GM12878 (cell line): Measurements from ENCODE around the gene DPP9.

Experiments used
- CTCF ChIP-seq, 3 experiments: IDR thresholded peaks in 2 of 3; conservative IDR thresholded peaks in 1 of 3; 2 replicates each; pipeline ENCODE4 v1.5.1; 2011; ENCODE audit warnings: low read depth in 3 of 3, low read length in 3 of 3, mild to moderate bottlenecking in 3 of 3, control low read depth in 2 of 3, moderate library complexity in 2 of 3, inconsistent platforms in 1 of 3, mixed read lengths in 1 of 3; ENCODE audit not compliant: control insufficient read depth in 2 of 3, insufficient read depth in 1 of 3; ENCODE audit errors: extremely low read depth in 1 of 3
- HCFC1 ChIP-seq: fragments of 150-350 bp; IDR thresholded peaks from 2 replicates; pipeline ENCODE4 v1.6.1; 2014; ENCODE audit warnings: low read length
- IKZF2 ChIP-seq, 2 experiments: fragments of 450-650 bp; IDR thresholded peaks; 2 replicates each; pipeline ENCODE4 v1.6.1; 2017; ENCODE audit warnings: mild to moderate bottlenecking in 2 of 2, moderate library complexity in 2 of 2
- MEF2A ChIP-seq: IDR thresholded peaks from 2 replicates; pipeline ENCODE4 v1.6.1; 2011; ENCODE audit warnings: low read depth, mild to moderate bottlenecking, low read length, moderate library complexity; ENCODE audit not compliant: insufficient read depth
- POLR2A ChIP-seq: IDR thresholded peaks from 2 replicates; pipeline ENCODE4 v1.6.1; 2011; ENCODE audit warnings: low read depth, mild to moderate bottlenecking, low read length
- REST ChIP-seq: IDR thresholded peaks from 2 replicates; pipeline ENCODE4 v1.6.1; 2012; ENCODE audit warnings: mild to moderate bottlenecking, low read depth, low read length
- RFX5 ChIP-seq: IDR thresholded peaks from 2 replicates; pipeline ENCODE4 v1.6.1; 2011; ENCODE audit warnings: low read depth, low read length, improper control_type of control experiment
- SPI1 ChIP-seq: IDR thresholded peaks from 2 replicates; pipeline ENCODE4 v1.6.1; 2011; ENCODE audit warnings: low read depth, mild to moderate bottlenecking, low read length, moderate library complexity, borderline replicate concordance; ENCODE audit not compliant: insufficient read depth
- TAF1 ChIP-seq: IDR thresholded peaks from 2 replicates; pipeline ENCODE4 v1.6.1; 2011; ENCODE audit warnings: mild to moderate bottlenecking, low read depth, low read length, borderline replicate concordance
- YBX1 ChIP-seq: fragments of 450-650 bp; IDR thresholded peaks from 2 replicates; pipeline ENCODE4 v1.6.1; 2016; ENCODE audit warnings: antibody characterized with exemption
- ZZZ3 ChIP-seq: IDR thresholded peaks from 2 replicates; pipeline ENCODE4 v1.6.1; 2011; ENCODE audit warnings: low read depth; ENCODE audit not compliant: control insufficient read depth, insufficient read length

- TF ChIP-seq RFX5 (no peak), POLR2A (peak; percentile 39; the same call in 1 of the 2 replicates), YBX1 (no peak), CTCF (IDR thresholded peaks at IDR 0.05 in 2 of 3, conservative IDR thresholded peaks at IDR 0.05 in 1 of 3; ENCODE audit: control insufficient read depth in 2 of 3, extremely low read depth in 1 of 3, insufficient read depth in 1 of 3, low read depth in 3 of 3, low read length in 3 of 3) (no peak), TAF1 (no peak), MEF2A (no peak), SPI1 (no peak), REST (no peak), ZZZ3 (no peak), IKZF2 (IDR thresholded peaks at IDR 0.05) (no peak), HCFC1 (no peak)
These were observed 84.0 kb downstream of the DPP9 start for GRCh38 chr19:4639531-4640246.
